Body of pancreas (tissue), 4 donors: Measurements from ENCODE around the gene GRIA1.

ENCODE experiments used
- CTCF ChIP-seq, 7 experiments: fragments of 450-650 bp in 4 of 7; fragments of 200-600 bp in 3 of 7; sonication (generic) in 3 of 7; IDR thresholded peaks; one replicate each; pipeline ENCODE4 v1.5.1; 2016 to 2019; ENCODE audit warnings: antibody characterized with exemption in 7 of 7
- POLR2A ChIP-seq, 3 donors: fragments of 450-650 bp; IDR thresholded peaks; one replicate each; pipeline ENCODE4 v1.6.1; 2016; ENCODE audit warnings: antibody characterized with exemption in 3 of 3, mild to moderate bottlenecking in 2 of 3

GRCh38 chr5:153636670-153637451 is 146.4 kb downstream of the GRIA1 start:
- TF ChIP-seq CTCF (IDR thresholded peaks at IDR 0.05) = no peak
- TF ChIP-seq POLR2A (IDR thresholded peaks at IDR 0.05) = no peak
